Smooth muscle cell (in vitro differentiated cells): ENCODE data around the gene GPC1. TPM values are rescaled to one million over a fixed set of nuclear protein-coding genes. Genes with fewer than 3 reads are reported as not detected.

Source experiments
- DNase-seq: peaks from one replicate; lab custom pipeline; 2025; ENCODE audit not compliant: unreplicated experiment; lab: John Stamatoyannopoulos, UW
- H2AFZ ChIP-seq: fragments of 200-600 bp; sonication (generic); 2 replicates; pipeline ENCODE4 v1.6.0; 2016; ENCODE audit warnings: antibody characterized with exemption, low read depth, mild to moderate bottlenecking
- H3F3A ChIP-seq: fragments of 200-600 bp; sonication (generic); 2 replicates; pipeline ENCODE4 v1.6.0; 2017; ENCODE audit warnings: antibody characterized with exemption, low read depth
- H3K27ac ChIP-seq: fragments of 200-600 bp; sonication (generic); 2 replicates; pipeline ENCODE4 v1.5.1; 2016; ENCODE audit warnings: low read depth, mild to moderate bottlenecking
- H3K27me3 ChIP-seq: fragments of 200-600 bp; sonication (generic); 2 replicates; pipeline ENCODE4 v1.6.1; 2016; ENCODE audit warnings: low read depth, mild to moderate bottlenecking
- H3K36me3 ChIP-seq: fragments of 200-600 bp; sonication (generic); 2 replicates; pipeline ENCODE4 v1.5.1; 2016; ENCODE audit warnings: low read depth
- H3K4me1 ChIP-seq: fragments of 200-600 bp; sonication (generic); 2 replicates; pipeline ENCODE4 v1.5.1; 2016; ENCODE audit warnings: low read depth
- H3K4me2 ChIP-seq: fragments of 200-600 bp; sonication (generic); 2 replicates; pipeline ENCODE4 v1.6.0; 2016; ENCODE audit warnings: mild to moderate bottlenecking
- H3K4me3 ChIP-seq: fragments of 200-600 bp; sonication (generic); 2 replicates; pipeline ENCODE4 v1.5.1; 2016; ENCODE audit warnings: mild to moderate bottlenecking
- H3K79me2 ChIP-seq: fragments of 200-600 bp; sonication (generic); 2 replicates; pipeline ENCODE4 v1.6.0; 2016; ENCODE audit warnings: low read depth, mild to moderate bottlenecking
- H3K9ac ChIP-seq: fragments of 200-600 bp; sonication (generic); 2 replicates; pipeline ENCODE4 v1.6.0; 2016; ENCODE audit warnings: low read depth
- H3K9me3 ChIP-seq: fragments of 200-600 bp; sonication (generic); replicated peaks from 2 replicates; pipeline ENCODE4 v1.5.1; 2016; ENCODE audit warnings: low read depth
- H4K20me1 ChIP-seq: fragments of 200-600 bp; sonication (generic); 2 replicates; pipeline ENCODE4 v1.6.0; 2016; ENCODE audit warnings: low read depth
- WGBS: methylation state at CpG from one replicate; pipeline ENCODE4 v1.1.7; 2016; ENCODE audit warnings: low lambda C conversion rate; 5-methylcytosine and 5-hydroxymethylcytosine counted together
- polyA plus RNA-seq: library from polyadenylated mRNA; unstranded; fragments of >200 nt; fragmentation: Nextera tagmentation; extraction: Ambion mirVana; gene quantifications from 2 replicates; pipeline ENCODE4 v1.2.1, GENCODE V29; 2016
- total RNA-seq: library from RNA; depleted of rRNA; stranded (reverse); fragments of >200 nt; gene quantifications from 2 replicates; pipeline ENCODE4 v1.2.3, GENCODE V29; 2014
- TF ChIP-seq, protein P1 (sequence below): fragments of 200-600 bp; sonication (generic); IDR thresholded peaks from 2 replicates; pipeline ENCODE4 v1.5.1; 2017; ENCODE audit warnings: borderline replicate concordance, mild to moderate bottlenecking, antibody characterized with exemption; ENCODE audit not compliant: insufficient read depth, poor library complexity, severe bottlenecking

Gene GPC1
- total and polyA plus RNA-seq, 2 experiments from 2014 or later, result 88.9 to 221 TPM

DNA sequence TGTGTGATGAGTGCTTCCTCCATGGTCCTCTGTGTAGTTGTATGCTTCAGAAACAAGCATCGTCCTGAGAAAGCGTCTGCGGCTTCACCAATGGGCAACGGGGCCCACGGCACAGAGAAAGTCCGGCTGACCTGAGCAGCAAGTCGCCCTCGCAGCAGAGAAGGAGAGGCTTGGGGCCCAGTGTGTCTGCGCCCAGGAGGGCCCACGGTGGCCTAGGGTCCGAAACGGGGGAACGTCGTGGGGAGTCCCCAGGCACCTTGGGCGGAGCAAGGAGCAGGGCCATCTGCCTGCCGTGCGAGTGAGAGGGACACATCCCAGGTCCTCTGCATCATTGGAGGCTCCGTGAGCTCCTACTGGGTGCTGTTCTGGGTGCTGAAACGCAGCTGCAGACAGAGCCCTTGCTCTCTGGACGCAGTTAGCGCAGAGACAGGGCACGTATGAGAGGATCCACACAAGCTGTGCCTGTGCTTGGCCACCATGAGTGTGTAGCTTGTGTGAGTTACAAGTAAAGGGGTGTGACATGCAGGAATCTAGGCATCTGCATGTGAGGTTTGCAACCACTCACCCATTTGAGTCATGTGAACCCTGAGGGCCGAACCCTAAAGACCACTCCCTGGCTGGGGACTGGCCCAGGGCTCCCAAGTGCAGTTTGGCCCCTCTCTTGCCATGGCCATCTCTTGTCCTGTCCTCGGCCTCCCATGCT, 10.6 kb downstream of the GPC1 start:
- Histone ChIP-seq H3K36me3 (no peaks in the 10 kb centered on the region), H3K4me3 (no peak overlapping the region), H4K20me1 (peaks cover 100% of the 10 kb centered on the region), H3K4me1 (peaks cover 8% of the 10 kb centered on the region), H3K4me2 (no peak overlapping the region), H3K27ac (no peak overlapping the region), H3K27me3 (no peaks in the 10 kb centered on the region), H3F3A (no peaks in the 10 kb centered on the region), H3K79me2 (peaks cover 45% of the 10 kb centered on the region), H2AFZ (no peak overlapping the region), H3K9me3 (no peaks in the 10 kb centered on the region), H3K9ac (no peak overlapping the region)
- WGBS, result 87% methylated on average over 24 of the region's 24 CpGs
- TF ChIP-seq, protein P1, sequence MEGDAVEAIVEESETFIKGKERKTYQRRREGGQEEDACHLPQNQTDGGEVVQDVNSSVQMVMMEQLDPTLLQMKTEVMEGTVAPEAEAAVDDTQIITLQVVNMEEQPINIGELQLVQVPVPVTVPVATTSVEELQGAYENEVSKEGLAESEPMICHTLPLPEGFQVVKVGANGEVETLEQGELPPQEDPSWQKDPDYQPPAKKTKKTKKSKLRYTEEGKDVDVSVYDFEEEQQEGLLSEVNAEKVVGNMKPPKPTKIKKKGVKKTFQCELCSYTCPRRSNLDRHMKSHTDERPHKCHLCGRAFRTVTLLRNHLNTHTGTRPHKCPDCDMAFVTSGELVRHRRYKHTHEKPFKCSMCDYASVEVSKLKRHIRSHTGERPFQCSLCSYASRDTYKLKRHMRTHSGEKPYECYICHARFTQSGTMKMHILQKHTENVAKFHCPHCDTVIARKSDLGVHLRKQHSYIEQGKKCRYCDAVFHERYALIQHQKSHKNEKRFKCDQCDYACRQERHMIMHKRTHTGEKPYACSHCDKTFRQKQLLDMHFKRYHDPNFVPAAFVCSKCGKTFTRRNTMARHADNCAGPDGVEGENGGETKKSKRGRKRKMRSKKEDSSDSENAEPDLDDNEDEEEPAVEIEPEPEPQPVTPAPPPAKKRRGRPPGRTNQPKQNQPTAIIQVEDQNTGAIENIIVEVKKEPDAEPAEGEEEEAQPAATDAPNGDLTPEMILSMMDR, result no peak
- no peak for DNase-seq

DNA sequence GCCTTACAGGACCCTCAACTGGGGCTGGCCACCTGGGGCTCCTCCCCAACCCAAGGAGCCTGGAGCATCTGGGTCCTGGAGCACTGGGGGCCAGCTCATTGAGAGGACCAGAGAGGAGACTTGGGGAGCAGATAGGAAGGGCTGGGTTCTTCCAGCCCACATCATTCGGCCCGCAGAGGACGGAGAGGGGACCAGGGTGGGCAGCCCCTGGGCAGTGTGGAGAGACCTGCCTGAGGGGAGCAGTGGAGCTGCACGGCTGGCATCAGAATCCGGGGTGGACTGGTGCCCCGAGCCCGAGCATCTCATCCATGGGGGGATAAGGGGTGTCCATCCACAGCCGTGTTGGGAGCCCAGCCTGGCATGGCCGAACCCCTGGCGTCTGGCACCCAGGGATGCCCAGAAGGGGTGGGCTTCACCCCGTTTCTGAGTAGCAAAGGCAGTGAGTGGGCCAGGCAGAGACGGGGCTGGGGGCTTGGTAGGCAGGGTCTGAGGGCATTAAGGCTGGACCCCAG, 11.3 kb downstream of the GPC1 start:
- Histone ChIP-seq H3K27ac (no peak overlapping the region), H3K9ac (no peak overlapping the region), H3K79me2 (peaks cover 44% of the 10 kb centered on the region), H4K20me1 (peaks cover 100% of the 10 kb centered on the region), H3K4me3 (no peak overlapping the region), H3K36me3 (no peaks in the 10 kb centered on the region), H3F3A (no peaks in the 10 kb centered on the region), H3K27me3 (no peaks in the 10 kb centered on the region), H3K4me2 (no peak overlapping the region), H2AFZ (no peak overlapping the region), H3K4me1 (peaks cover 10% of the 10 kb centered on the region), H3K9me3 (no peaks in the 10 kb centered on the region)
- WGBS, result 98% methylated on average over 12 of the region's 12 CpGs
- TF ChIP-seq, protein P1, result no peak
- no peak for DNase-seq

DNA sequence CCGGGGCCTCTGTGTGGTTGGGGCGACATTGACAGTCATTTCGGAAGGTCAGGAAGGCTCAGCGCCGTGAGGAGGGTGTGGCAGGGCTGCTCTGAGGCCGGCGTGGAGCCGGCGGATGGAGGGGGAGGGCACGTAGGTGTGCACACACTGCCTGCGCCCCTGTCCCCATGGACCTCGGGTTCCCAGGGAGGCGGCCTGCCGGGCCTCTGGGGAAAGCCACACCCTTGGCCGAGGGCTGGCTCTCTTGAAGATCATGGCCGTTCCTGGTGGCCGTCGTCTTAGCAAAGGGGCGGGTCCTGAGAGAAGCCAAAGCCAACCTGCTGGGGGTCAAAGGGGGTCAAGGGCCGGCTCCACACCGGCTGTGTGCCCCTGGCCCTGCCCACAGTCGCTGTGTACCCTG, 11.9 kb downstream of the GPC1 start:
- H3K79me2 ChIP-seq, result peaks cover 41% of the 10 kb centered on the region

More for the DNA sequence above, 11.9 kb downstream of the GPC1 start:
- no peaks in the 10 kb centered on the region for H3F3A ChIP-seq
- 88% methylated on average over 22 of the region's 22 CpGs for WGBS
- H3K27ac ChIP-seq, result no peak overlapping the region
- no peaks in the 10 kb centered on the region for H3K9me3 ChIP-seq
- H3K4me3 ChIP-seq, result no peak overlapping the region
- H3K27me3 ChIP-seq, result no peaks in the 10 kb centered on the region
- H3K36me3 ChIP-seq, result no peaks in the 10 kb centered on the region
- H2AFZ ChIP-seq, result no peak overlapping the region
- DNase-seq, result no peak
- no peak overlapping the region for H3K9ac ChIP-seq
- peaks cover 16% of the 10 kb centered on the region for H3K4me1 ChIP-seq
- H3K4me2 ChIP-seq, result no peak overlapping the region
- TF ChIP-seq, protein P1, result no peak
- H4K20me1 ChIP-seq, result peaks cover 100% of the 10 kb centered on the region
